Mucosa of rectum (tissue), 2 donors: ENCODE results near the gene SMCO4.

Experiments used
- H3K27ac ChIP-seq, 2 donors: one replicate each; pipeline ENCODE4 v1.7.0; 2013; ENCODE audit warnings: inconsistent platforms in 2 of 2, low read depth in 2 of 2, low read length in 2 of 2
- H3K27me3 ChIP-seq, 2 donors: one replicate each; pipeline ENCODE4 v1.7.0; 2013; ENCODE audit warnings: low read length in 2 of 2; ENCODE audit not compliant: control insufficient read depth in 2 of 2, insufficient read depth in 2 of 2
- H3K36me3 ChIP-seq, 2 donors: one replicate each; pipeline ENCODE4 v1.7.0; 2013; ENCODE audit warnings: low read length in 2 of 2; ENCODE audit not compliant: control insufficient read depth in 2 of 2, insufficient read depth in 2 of 2
- H3K4me1 ChIP-seq, 2 donors: one replicate each; pipeline ENCODE4 v1.7.0; 2013; ENCODE audit warnings: low read length in 2 of 2, mild to moderate bottlenecking in 1 of 2; ENCODE audit not compliant: control insufficient read depth in 2 of 2, insufficient read depth in 2 of 2
- H3K4me3 ChIP-seq, 2 donors: one replicate each; pipeline ENCODE4 v1.7.0; 2013; ENCODE audit warnings: low read length in 2 of 2
- H3K9ac ChIP-seq, 2 donors: one replicate each; pipeline ENCODE4 v1.7.0; 2013; ENCODE audit warnings: low read length in 2 of 2, low read depth in 1 of 2, mild to moderate bottlenecking in 1 of 2
- H3K9me3 ChIP-seq, 2 donors: one replicate each; pipeline ENCODE4 v1.7.0; 2013; ENCODE audit warnings: low read length in 2 of 2; ENCODE audit not compliant: control insufficient read depth in 2 of 2
- donor health status: healthy.
- donor health status: Normal muscosa, but diverticular disease.

Gene SMCO4

DNA sequence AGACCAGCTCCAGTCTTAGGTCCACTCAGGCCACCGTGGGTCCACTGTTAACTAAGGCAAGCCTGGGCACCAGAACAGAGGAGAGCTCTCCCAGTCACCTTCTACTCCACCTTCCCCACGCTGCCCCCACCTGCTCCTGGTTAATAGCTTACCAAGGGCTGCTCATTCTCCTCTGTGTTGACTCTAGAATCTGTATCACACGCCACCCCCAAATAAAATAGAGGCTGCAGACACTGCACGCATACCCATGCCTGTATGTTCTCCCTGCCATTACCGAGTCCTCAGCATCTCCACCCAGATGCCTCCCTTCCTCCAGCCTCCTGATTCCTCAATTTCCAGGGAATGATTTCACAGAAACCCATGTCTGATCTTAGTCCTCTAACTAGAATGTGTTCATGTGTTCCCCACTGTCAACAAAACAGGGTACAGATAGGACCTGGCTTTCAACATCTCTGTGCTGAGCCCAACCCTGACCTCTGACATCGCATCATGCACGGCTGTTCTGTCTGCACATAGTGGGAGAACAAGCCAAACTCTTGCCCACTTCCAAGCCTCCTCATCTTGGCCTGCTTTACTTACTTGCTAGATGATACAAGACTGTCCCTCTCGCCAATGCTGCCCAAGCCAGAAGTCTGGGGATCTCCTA is 49.8 kb downstream of the SMCO4 start:
- no peak overlapping the region for H3K4me3 ChIP-seq
- no peak overlapping the region for H3K9ac ChIP-seq
- H3K9me3 ChIP-seq, result no peaks in the 10 kb centered on the region
- no peak overlapping the region for H3K27ac ChIP-seq
- peaks cover 5 to 23% of the 10 kb centered on the region in 2 donors for H3K4me1 ChIP-seq
- H3K27me3 ChIP-seq, result no peaks in the 10 kb centered on the region
- peaks cover 0 to 3% of the 10 kb centered on the region in 2 donors for H3K36me3 ChIP-seq

- no peak overlapping the region for H3K9ac ChIP-seq
- peaks cover 5 to 20% of the 10 kb centered on the region in 2 donors for H3K4me1 ChIP-seq
- peaks cover 0 to 6% of the 10 kb centered on the region in 2 donors for H3K36me3 ChIP-seq
- no peaks in the 10 kb centered on the region for H3K27me3 ChIP-seq
- H3K4me3 ChIP-seq, result no peak overlapping the region
- H3K27ac ChIP-seq, result no peak overlapping the region
- H3K9me3 ChIP-seq, result no peaks in the 10 kb centered on the region
Observed at GRCh38 chr11:93492464-93493251, 50.5 kb downstream of the SMCO4 start.

- H3K36me3 ChIP-seq, result peaks cover 0 to 6% of the 10 kb centered on the region in 2 donors
- H3K4me3 ChIP-seq, result no peak overlapping the region
- H3K27ac ChIP-seq, result no peak overlapping the region
- no peaks in the 10 kb centered on the region for H3K27me3 ChIP-seq
- no peaks in the 10 kb centered on the region for H3K9me3 ChIP-seq
- no peak overlapping the region for H3K9ac ChIP-seq
- peaks cover 5 to 20% of the 10 kb centered on the region in 2 donors for H3K4me1 ChIP-seq
Observed at GRCh38 chr11:93491973-93492372, 51.2 kb downstream of the SMCO4 start.

DNA sequence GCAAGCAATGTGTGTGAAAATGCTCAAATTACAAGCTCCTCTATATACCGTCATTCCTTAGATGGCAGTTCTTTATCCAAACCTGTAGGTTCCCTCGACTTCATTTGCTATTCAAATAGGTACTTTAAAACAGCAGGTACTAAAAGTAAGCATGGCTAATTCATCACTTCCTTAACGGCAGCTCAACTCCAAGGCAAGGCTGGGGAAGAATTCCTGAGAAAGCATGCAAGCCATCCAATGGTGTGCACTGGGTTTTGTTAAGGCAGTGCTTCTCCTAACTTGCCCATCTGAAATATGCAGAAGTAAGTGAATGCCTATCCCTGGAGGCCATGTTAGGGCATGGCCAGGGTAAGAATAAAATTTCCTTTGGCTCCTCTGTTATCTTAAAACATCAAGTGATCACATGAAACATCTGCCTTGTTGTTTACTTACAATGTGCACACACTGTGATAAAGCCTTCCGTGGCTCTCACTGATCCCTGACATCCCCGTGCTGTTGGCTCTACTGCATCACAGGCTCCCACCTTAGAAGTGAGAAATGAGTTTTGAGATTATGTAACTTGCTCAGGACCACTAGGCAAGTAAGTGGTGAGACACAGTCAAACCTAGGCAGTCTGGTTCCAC is 52.1 kb downstream of the SMCO4 start:
- peaks cover 5 to 20% of the 10 kb centered on the region in 2 donors for H3K4me1 ChIP-seq
- H3K4me3 ChIP-seq, result no peak overlapping the region
- H3K27ac ChIP-seq, result no peak overlapping the region
- H3K27me3 ChIP-seq, result no peaks in the 10 kb centered on the region
- H3K9me3 ChIP-seq, result no peaks in the 10 kb centered on the region
- no peak overlapping the region for H3K9ac ChIP-seq
- peaks cover 0 to 6% of the 10 kb centered on the region in 2 donors for H3K36me3 ChIP-seq

DNA sequence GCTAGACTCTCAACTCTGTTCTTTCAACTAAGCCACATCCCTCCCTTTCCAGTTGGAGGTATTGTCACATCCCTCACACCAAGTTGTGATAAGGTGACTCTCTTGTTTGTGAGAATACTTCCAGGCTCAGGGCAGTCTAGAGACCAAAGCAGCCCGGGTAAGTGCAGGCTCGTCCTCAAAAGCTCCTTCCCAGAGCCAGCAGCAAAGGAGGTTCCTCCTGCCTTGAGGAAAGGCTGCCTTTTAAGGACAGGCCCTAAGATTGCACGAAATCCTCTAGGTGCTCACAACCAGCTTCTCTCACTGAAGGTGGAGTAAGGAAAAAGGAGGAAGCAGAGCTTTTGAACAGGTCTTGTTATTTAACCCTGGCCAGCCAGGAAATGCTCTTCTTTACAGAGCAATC is 53.4 kb downstream of the SMCO4 start:
- peaks cover 0 to 5% of the 10 kb centered on the region in 2 donors for H3K36me3 ChIP-seq
- no peak overlapping the region for H3K4me3 ChIP-seq
- no peak overlapping the region for H3K27ac ChIP-seq
- H3K9ac ChIP-seq, result no peak overlapping the region
- peaks cover 5 to 20% of the 10 kb centered on the region in 2 donors for H3K4me1 ChIP-seq
- no peaks in the 10 kb centered on the region for H3K9me3 ChIP-seq
- no peaks in the 10 kb centered on the region for H3K27me3 ChIP-seq

- no peak overlapping the region for H3K27ac ChIP-seq
- no peaks in the 10 kb centered on the region for H3K9me3 ChIP-seq
- H3K4me1 ChIP-seq, result peaks cover under 1 to 3% of the 10 kb centered on the region in 2 donors
- H3K36me3 ChIP-seq, result peaks cover 0 to 5% of the 10 kb centered on the region in 2 donors
- H3K4me3 ChIP-seq, result no peak overlapping the region
- no peaks in the 10 kb centered on the region for H3K27me3 ChIP-seq
- no peak overlapping the region for H3K9ac ChIP-seq
Observed at GRCh38 chr11:93487032-93487483, 56.1 kb downstream of the SMCO4 start.

- no peak overlapping the region for H3K4me3 ChIP-seq
- H3K9ac ChIP-seq, result no peak overlapping the region
- H3K4me1 ChIP-seq, result peaks cover 6 to 8% of the 10 kb centered on the region in 2 donors
- H3K27me3 ChIP-seq, result no peaks in the 10 kb centered on the region
- H3K9me3 ChIP-seq, result no peaks in the 10 kb centered on the region
- no peak overlapping the region for H3K27ac ChIP-seq
- peaks cover 0 to 5% of the 10 kb centered on the region in 2 donors for H3K36me3 ChIP-seq
Observed at GRCh38 chr11:93485983-93486382, 57.2 kb downstream of the SMCO4 start.

GRCh38 chr11:93484716-93485115 is 58.5 kb downstream of the SMCO4 start:
- H3K27me3 ChIP-seq, result no peaks in the 10 kb centered on the region
- no peak overlapping the region for H3K4me3 ChIP-seq
- no peaks in the 10 kb centered on the region for H3K9me3 ChIP-seq
- H3K9ac ChIP-seq, result no peak overlapping the region
- no peak overlapping the region for H3K27ac ChIP-seq
- peaks cover 8% of the 10 kb centered on the region in 2 donors for H3K4me1 ChIP-seq
- H3K36me3 ChIP-seq, result peaks cover 0 to 5% of the 10 kb centered on the region in 2 donors

GRCh38 chr11:93482556-93482955 is 60.6 kb downstream of the SMCO4 start:
- Histone ChIP-seq H3K4me1 (peaks cover 8% of the 10 kb centered on the region in 2 donors), H3K27ac (no peak overlapping the region), H3K9me3 (no peaks in the 10 kb centered on the region), H3K36me3 (peaks cover 0 to 2% of the 10 kb centered on the region in 2 donors), H3K27me3 (no peaks in the 10 kb centered on the region), H3K4me3 (no peak overlapping the region), H3K9ac (no peak overlapping the region)

DNA sequence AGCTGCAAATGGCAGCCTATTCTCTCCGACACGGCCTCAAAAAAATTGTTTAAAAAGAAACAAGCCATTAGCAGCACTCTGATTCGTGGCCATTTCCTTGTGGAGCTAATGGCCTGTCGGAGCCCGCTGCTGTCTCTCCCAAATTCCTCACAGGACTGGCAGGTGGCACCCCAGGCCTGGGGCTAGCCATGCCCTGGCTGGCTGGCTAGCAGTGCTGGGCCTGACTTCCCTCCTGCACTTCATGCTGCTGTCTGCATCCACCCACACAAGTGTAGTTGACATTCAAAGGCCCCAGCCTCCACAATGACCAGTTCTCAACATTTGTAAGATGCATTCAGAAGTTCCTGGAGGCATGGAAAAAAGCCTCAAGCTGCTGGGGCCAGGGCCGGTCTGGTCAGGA is 61.5 kb downstream of the SMCO4 start:
- H3K9me3 ChIP-seq, result no peaks in the 10 kb centered on the region
- peaks cover 0 to 2% of the 10 kb centered on the region in 2 donors for H3K36me3 ChIP-seq
- H3K9ac ChIP-seq, result no peak overlapping the region
- H3K4me3 ChIP-seq, result no peak overlapping the region
- H3K27ac ChIP-seq, result peak overlapping the region in 1 of 2 donors; percentile 74
- H3K4me1 ChIP-seq, result peaks cover 8% of the 10 kb centered on the region in 2 donors
- no peaks in the 10 kb centered on the region for H3K27me3 ChIP-seq
